GM19468 (cell line): Measurements from ENCODE around the gene PTGDR2.

ENCODE experiments used
- ATAC-seq: cut with Tn5 transposase; IDR thresholded peaks from one replicate; pipeline ENCODE4 v1.9.1; 2021; ENCODE audit warnings: mild to moderate bottlenecking, moderate library complexity, moderate number of reproducible peaks; ENCODE audit not compliant: unreplicated experiment; ENCODE audit errors: extremely low read depth

The PTGDR2 gene

GRCh38 chr11:60816590-60817157 lies 39.1 kb downstream of the PTGDR2 start:
- ATAC-seq = no peak

GRCh38 chr11:60814112-60814511 lies 41.6 kb downstream of the PTGDR2 start:
- ATAC-seq = no peak

- ATAC-seq = no peak
Measured at GRCh38 chr11:60813324-60813723, 42.4 kb downstream of the PTGDR2 start.

- ATAC-seq = no peak
Measured at GRCh38 chr11:60810569-60810968, 45.2 kb downstream of the PTGDR2 start.

GRCh38 chr11:60810151-60810550 lies 45.6 kb downstream of the PTGDR2 start:
- ATAC-seq = no peak

- ATAC-seq = no peak
Measured at GRCh38 chr11:60809691-60810090, 46.1 kb downstream of the PTGDR2 start.

- ATAC-seq = no peak
Measured at GRCh38 chr11:60809249-60809648, 46.5 kb downstream of the PTGDR2 start.

- ATAC-seq = no peak
Measured at GRCh38 chr11:60803273-60803936, 52.3 kb downstream of the PTGDR2 start.

GRCh38 chr11:60801194-60801593 lies 54.6 kb downstream of the PTGDR2 start:
- ATAC-seq = no peak
